SK-N-SH (cell line): ENCODE data around the gene QSER1. TPM values are rescaled to one million over a fixed set of nuclear protein-coding genes. Genes with fewer than 3 reads are reported as not detected.

Experiments
- ELF1 ChIP-seq: IDR thresholded peaks from 2 replicates; pipeline ENCODE4 v1.4.0; 2012
- EP300 ChIP-seq, 2 experiments: IDR thresholded peaks; 2 replicates each; pipeline versions ENCODE4 v1.4.0 to v1.6.1; 2012; ENCODE audit warnings: borderline replicate concordance in 1 of 2, low read depth in 1 of 2, low read length in 1 of 2
- EZH2phosphoT487 ChIP-seq: fragments of 200-600 bp; sonication (generic); IDR thresholded peaks from 2 replicates; pipeline ENCODE4 v1.6.1; 2017; ENCODE audit warnings: low read depth, mixed run types, mild to moderate bottlenecking, antibody characterized with exemption, moderate library complexity, borderline replicate concordance
- FOXJ3 ChIP-seq: sonication (generic); formaldehyde crosslinking; IDR thresholded peaks from 2 replicates; pipeline ENCODE4 v1.5.1; 2020; ENCODE audit warnings: mild to moderate bottlenecking, missing genetic modification reagents
- GABPA ChIP-seq: IDR thresholded peaks from 2 replicates; pipeline ENCODE4 v1.4.0; 2012; ENCODE audit warnings: low read depth, mild to moderate bottlenecking
- GATA2 ChIP-seq: sonication (generic); formaldehyde crosslinking; IDR thresholded peaks from 2 replicates; pipeline ENCODE4 v1.5.0; 2020; ENCODE audit warnings: mild to moderate bottlenecking, missing genetic modification reagents
- MEF2A ChIP-seq: IDR thresholded peaks from 2 replicates; pipeline ENCODE4 v1.4.0; 2012; ENCODE audit warnings: low read depth, borderline replicate concordance
- MXI1 ChIP-seq: IDR thresholded peaks from 2 replicates; pipeline ENCODE4 v1.6.1; 2012; ENCODE audit warnings: mild to moderate bottlenecking, low read depth, low read length, improper control_type of control experiment
- NRF1 ChIP-seq: IDR thresholded peaks from 2 replicates; pipeline ENCODE4 v1.6.1; 2012; ENCODE audit warnings: low read depth, mild to moderate bottlenecking, low read length
- POLR2AphosphoS5 ChIP-seq: IDR thresholded peaks from 2 replicates; pipeline ENCODE4 v1.6.1; 2012; ENCODE audit warnings: low read depth, low read length
- RCOR1 ChIP-seq: fragments of 150-350 bp; IDR thresholded peaks from 2 replicates; pipeline ENCODE4 v1.6.1; 2017; ENCODE audit warnings: antibody characterized with exemption, low read length
- RXRA ChIP-seq: IDR thresholded peaks from 2 replicates; pipeline ENCODE4 v1.4.0; 2012; ENCODE audit warnings: low read depth, mild to moderate bottlenecking, borderline replicate concordance
- SMC3 ChIP-seq: IDR thresholded peaks from 2 replicates; pipeline ENCODE4 v1.6.1; 2012; ENCODE audit warnings: low read depth, low read length, improper control_type of control experiment
- TCF12 ChIP-seq: IDR thresholded peaks from 2 replicates; pipeline ENCODE4 v1.4.0; 2012
- TEAD4 ChIP-seq: IDR thresholded peaks from 2 replicates; pipeline ENCODE4 v1.4.0; 2012; ENCODE audit warnings: mild to moderate bottlenecking, borderline replicate concordance; ENCODE audit not compliant: insufficient read depth
- polyA plus RNA-seq, 3 experiments: library from polyadenylated mRNA; depleted of rRNA; stranded (reverse); fragments of >200 nt; gene quantifications; 2 replicates each; pipeline ENCODE4 v1.2.3, GENCODE V29; 2012
- TF ChIP-seq, protein P1 (sequence below): fragments of 200-600 bp; sonication (generic); IDR thresholded peaks from 2 replicates; pipeline ENCODE4 v1.6.1; 2017; ENCODE audit warnings: antibody characterized with exemption, mild to moderate bottlenecking, moderate library complexity
- TF ChIP-seq, protein P2 (sequence below): IDR thresholded peaks from 2 replicates; pipeline ENCODE4; 2012
- TF ChIP-seq, protein P3 (sequence below): IDR thresholded peaks from 2 replicates; pipeline ENCODE4 v1.4.0; 2012; ENCODE audit warnings: low read depth, borderline replicate concordance
- TF ChIP-seq, protein P4 (sequence below): fragments of 150-350 bp; IDR thresholded peaks from 2 replicates; pipeline ENCODE4 v1.6.1; 2016; ENCODE audit warnings: mild to moderate bottlenecking, low read depth, low read length
- TF ChIP-seq, protein P5 (sequence below): IDR thresholded peaks from 2 replicates; pipeline ENCODE4 v1.4.0; 2012; ENCODE audit warnings: low read depth, borderline replicate concordance

QSER1 gene
- polyA plus RNA-seq, 1 of the 3 experiments (the other 2 are of a cell fraction) = 4.2 TPM

DNA sequence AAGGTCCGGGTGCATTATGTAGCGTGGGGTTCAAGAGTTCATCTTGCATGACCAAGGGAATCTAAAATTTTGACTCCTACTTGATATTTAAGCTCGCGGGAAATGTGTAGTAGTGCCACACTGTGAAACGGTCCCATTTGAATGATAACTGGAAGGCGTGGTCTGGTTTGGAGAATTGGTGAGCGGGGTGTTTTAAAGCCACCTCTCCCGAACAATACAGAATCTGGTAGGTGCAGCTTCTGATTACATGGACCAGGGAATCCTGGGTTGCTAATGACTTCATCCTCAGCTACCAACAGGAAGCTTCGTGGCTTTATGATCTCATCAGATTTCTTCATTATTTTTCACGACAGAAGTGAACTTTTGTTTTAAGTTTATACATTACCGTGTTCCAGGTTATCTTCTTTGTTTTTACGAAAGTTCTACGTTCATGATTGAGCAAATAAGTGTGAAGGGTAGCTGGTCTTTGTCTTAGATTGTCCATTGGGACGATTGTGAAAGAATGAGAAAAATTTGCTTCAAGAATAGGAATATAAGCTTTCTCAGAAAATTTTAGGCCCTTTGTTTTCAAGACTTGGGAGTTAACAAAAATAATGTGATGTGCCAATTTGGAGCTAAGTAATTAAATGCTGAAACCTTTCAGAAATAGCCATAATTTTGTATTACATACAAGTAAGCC lies 1.7 kb downstream of the QSER1 start (continued):
- TF ChIP-seq, protein P1, sequence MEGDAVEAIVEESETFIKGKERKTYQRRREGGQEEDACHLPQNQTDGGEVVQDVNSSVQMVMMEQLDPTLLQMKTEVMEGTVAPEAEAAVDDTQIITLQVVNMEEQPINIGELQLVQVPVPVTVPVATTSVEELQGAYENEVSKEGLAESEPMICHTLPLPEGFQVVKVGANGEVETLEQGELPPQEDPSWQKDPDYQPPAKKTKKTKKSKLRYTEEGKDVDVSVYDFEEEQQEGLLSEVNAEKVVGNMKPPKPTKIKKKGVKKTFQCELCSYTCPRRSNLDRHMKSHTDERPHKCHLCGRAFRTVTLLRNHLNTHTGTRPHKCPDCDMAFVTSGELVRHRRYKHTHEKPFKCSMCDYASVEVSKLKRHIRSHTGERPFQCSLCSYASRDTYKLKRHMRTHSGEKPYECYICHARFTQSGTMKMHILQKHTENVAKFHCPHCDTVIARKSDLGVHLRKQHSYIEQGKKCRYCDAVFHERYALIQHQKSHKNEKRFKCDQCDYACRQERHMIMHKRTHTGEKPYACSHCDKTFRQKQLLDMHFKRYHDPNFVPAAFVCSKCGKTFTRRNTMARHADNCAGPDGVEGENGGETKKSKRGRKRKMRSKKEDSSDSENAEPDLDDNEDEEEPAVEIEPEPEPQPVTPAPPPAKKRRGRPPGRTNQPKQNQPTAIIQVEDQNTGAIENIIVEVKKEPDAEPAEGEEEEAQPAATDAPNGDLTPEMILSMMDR = no peak
- TF ChIP-seq POLR2AphosphoS5 (peak; percentile 69; the same call in 1 of the 2 replicates), TEAD4 (no peak), MEF2A (no peak), NRF1 (no peak), SMC3 (no peak), EZH2phosphoT487 (no peak), EP300 (IDR thresholded peaks at IDR 0.05; ENCODE audit: borderline replicate concordance in 1 of 2, low read depth in 1 of 2, low read length in 1 of 2) (no peak; a peak in 1 of 4 replicates), GATA2 (CRISPR knock-in tag) (no peak), RXRA (no peak), RCOR1 (no peak), MXI1 (peak; percentile 62), GABPA (0 out of 2 replicates have a peak, but pooled peaks have one; percentile 14), ELF1 (no peak), FOXJ3 (CRISPR knock-in tag) (no peak), TCF12 (no peak)
- TF ChIP-seq, protein P2, sequence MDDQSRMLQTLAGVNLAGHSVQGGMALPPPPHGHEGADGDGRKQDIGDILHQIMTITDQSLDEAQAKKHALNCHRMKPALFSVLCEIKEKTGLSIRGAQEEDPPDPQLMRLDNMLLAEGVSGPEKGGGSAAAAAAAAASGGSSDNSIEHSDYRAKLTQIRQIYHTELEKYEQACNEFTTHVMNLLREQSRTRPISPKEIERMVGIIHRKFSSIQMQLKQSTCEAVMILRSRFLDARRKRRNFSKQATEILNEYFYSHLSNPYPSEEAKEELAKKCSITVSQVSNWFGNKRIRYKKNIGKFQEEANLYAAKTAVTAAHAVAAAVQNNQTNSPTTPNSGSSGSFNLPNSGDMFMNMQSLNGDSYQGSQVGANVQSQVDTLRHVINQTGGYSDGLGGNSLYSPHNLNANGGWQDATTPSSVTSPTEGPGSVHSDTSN = no peak
- TF ChIP-seq, protein P3, sequence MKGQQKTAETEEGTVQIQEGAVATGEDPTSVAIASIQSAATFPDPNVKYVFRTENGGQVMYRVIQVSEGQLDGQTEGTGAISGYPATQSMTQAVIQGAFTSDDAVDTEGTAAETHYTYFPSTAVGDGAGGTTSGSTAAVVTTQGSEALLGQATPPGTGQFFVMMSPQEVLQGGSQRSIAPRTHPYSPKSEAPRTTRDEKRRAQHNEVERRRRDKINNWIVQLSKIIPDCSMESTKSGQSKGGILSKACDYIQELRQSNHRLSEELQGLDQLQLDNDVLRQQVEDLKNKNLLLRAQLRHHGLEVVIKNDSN = no peak
- TF ChIP-seq, protein P4, sequence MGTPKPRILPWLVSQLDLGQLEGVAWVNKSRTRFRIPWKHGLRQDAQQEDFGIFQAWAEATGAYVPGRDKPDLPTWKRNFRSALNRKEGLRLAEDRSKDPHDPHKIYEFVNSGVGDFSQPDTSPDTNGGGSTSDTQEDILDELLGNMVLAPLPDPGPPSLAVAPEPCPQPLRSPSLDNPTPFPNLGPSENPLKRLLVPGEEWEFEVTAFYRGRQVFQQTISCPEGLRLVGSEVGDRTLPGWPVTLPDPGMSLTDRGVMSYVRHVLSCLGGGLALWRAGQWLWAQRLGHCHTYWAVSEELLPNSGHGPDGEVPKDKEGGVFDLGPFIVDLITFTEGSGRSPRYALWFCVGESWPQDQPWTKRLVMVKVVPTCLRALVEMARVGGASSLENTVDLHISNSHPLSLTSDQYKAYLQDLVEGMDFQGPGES = no peak
- TF ChIP-seq, protein P5, sequence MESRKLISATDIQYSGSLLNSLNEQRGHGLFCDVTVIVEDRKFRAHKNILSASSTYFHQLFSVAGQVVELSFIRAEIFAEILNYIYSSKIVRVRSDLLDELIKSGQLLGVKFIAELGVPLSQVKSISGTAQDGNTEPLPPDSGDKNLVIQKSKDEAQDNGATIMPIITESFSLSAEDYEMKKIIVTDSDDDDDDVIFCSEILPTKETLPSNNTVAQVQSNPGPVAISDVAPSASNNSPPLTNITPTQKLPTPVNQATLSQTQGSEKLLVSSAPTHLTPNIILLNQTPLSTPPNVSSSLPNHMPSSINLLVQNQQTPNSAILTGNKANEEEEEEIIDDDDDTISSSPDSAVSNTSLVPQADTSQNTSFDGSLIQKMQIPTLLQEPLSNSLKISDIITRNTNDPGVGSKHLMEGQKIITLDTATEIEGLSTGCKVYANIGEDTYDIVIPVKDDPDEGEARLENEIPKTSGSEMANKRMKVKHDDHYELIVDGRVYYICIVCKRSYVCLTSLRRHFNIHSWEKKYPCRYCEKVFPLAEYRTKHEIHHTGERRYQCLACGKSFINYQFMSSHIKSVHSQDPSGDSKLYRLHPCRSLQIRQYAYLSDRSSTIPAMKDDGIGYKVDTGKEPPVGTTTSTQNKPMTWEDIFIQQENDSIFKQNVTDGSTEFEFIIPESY = no peak
